GM23338 (cell line): ENCODE measurements around the gene TMEM88. TPM values are rescaled to one million over a fixed set of nuclear protein-coding genes. Genes with fewer than 3 reads are reported as not detected.
A peak's percentile ranks its signal among the peaks of the same experiment; 100 is the strongest.

Experiments
- ATAC-seq: fragments of 200-7000 bp; cut with Tn5 transposase; 3 replicates; pipeline ENCODE4 v1.9.1; 2020
- DNase-seq: peaks from one replicate; pipeline ENCODE4 v3.0.0-alpha.2; 2015; ENCODE audit warnings: low spot score
- H2AFZ ChIP-seq: fragments of 200-600 bp; sonication (generic); 2 replicates; pipeline ENCODE4 v1.8.0; 2016; ENCODE audit warnings: antibody characterized with exemption, mild to moderate bottlenecking, moderate library complexity
- H3F3A ChIP-seq: fragments of 200-600 bp; sonication (generic); replicated peaks from 2 replicates; pipeline ENCODE4 v1.8.0; 2017; ENCODE audit warnings: antibody characterized with exemption, mixed run types, low read depth
- H3K27ac ChIP-seq: fragments of 200-600 bp; sonication (generic); 2 replicates; pipeline ENCODE4 v1.6.1; 2016; ENCODE audit warnings: low read depth
- H3K27me3 ChIP-seq: fragments of 200-600 bp; sonication (generic); 2 replicates; pipeline ENCODE4 v1.8.0; 2016; ENCODE audit warnings: mild to moderate bottlenecking, mixed run types, moderate library complexity; ENCODE audit not compliant: insufficient read depth
- H3K36me3 ChIP-seq: fragments of 200-600 bp; sonication (generic); 2 replicates; pipeline ENCODE4 v1.8.0; 2016; ENCODE audit warnings: mild to moderate bottlenecking; ENCODE audit not compliant: insufficient read depth
- H3K4me1 ChIP-seq: fragments of 200-600 bp; sonication (generic); 2 replicates; pipeline ENCODE4 v1.8.0; 2016; ENCODE audit warnings: mild to moderate bottlenecking, moderate library complexity; ENCODE audit not compliant: insufficient read depth
- H3K4me2 ChIP-seq: fragments of 200-600 bp; sonication (generic); 2 replicates; pipeline ENCODE4 v1.7.1; 2017; ENCODE audit warnings: mixed run types
- H3K4me3 ChIP-seq: fragments of 200-600 bp; sonication (generic); 2 replicates; pipeline ENCODE4 v1.6.1; 2016; ENCODE audit warnings: mixed run types
- H3K79me2 ChIP-seq: fragments of 200-600 bp; sonication (generic); replicated peaks from 2 replicates; pipeline ENCODE4 v1.8.0; 2017; ENCODE audit warnings: mild to moderate bottlenecking; ENCODE audit not compliant: insufficient read depth
- H3K9me2 ChIP-seq: fragments of 200-600 bp; sonication (generic); 2 replicates; pipeline ENCODE4 v1.8.0; 2017; ENCODE audit not compliant: insufficient read depth
- H4K20me1 ChIP-seq: fragments of 200-600 bp; sonication (generic); replicated peaks from 2 replicates; pipeline ENCODE4 v1.8.0; 2017; ENCODE audit warnings: mild to moderate bottlenecking; ENCODE audit not compliant: insufficient read depth
- H3K27ac Mint-ChIP-seq: 2 replicates; pipeline ENCODE4 v1.8.0; 2020; ENCODE audit warnings: inconsistent platforms, mild to moderate bottlenecking, moderate library complexity, mixed read lengths
- H3K27me3 Mint-ChIP-seq: 3 replicates; pipeline ENCODE4 v1.8.0; 2022; ENCODE audit warnings: low read depth, mild to moderate bottlenecking, moderate library complexity, mixed read lengths, inconsistent platforms; ENCODE audit not compliant: insufficient read depth, poor library complexity
- H3K36me3 Mint-ChIP-seq: 3 replicates; pipeline ENCODE4 v1.8.0; 2021; ENCODE audit warnings: low read depth, mild to moderate bottlenecking, inconsistent platforms, moderate library complexity, mixed read lengths
- H3K4me1 Mint-ChIP-seq: 3 replicates; pipeline ENCODE4 v1.8.0; 2020; ENCODE audit warnings: mild to moderate bottlenecking, inconsistent platforms, mixed read lengths
- H3K4me3 Mint-ChIP-seq: 3 replicates; pipeline ENCODE4 v1.8.0; 2021; ENCODE audit warnings: moderate library complexity, mild to moderate bottlenecking, inconsistent platforms, mixed read lengths
- H3K9me3 Mint-ChIP-seq: 3 replicates; pipeline ENCODE4 v1.8.0; 2020; ENCODE audit warnings: moderate library complexity, mild to moderate bottlenecking, inconsistent platforms, mixed read lengths
- CREB1 ChIP-seq: fragments of 250-450 bp; sonication (Bioruptor Pico); IDR thresholded peaks from 2 replicates; pipeline ENCODE4 v1.5.0; 2020; ENCODE audit warnings: low read depth, mild to moderate bottlenecking, moderate library complexity
- EZH2 ChIP-seq: fragments of 200-600 bp; sonication (generic); IDR thresholded peaks from one replicate; pipeline ENCODE4 v1.8.0; 2017; ENCODE audit warnings: antibody characterized with exemption, mild to moderate bottlenecking, low read depth; ENCODE audit not compliant: unreplicated experiment
- EZH2phosphoT487 ChIP-seq: fragments of 200-600 bp; sonication (generic); IDR thresholded peaks from one replicate; pipeline ENCODE4 v1.8.1; 2018; ENCODE audit warnings: antibody characterized with exemption; ENCODE audit not compliant: unreplicated experiment
- JUNB ChIP-seq: IDR thresholded peaks from one replicate; pipeline ENCODE4 v1.6.1; 2016; ENCODE audit warnings: antibody characterized with exemption; ENCODE audit not compliant: unreplicated experiment
- NANOG ChIP-seq: IDR thresholded peaks from 2 replicates; pipeline ENCODE4 v1.6.1; 2016; ENCODE audit warnings: antibody characterized with exemption, borderline replicate concordance
- POLR2AphosphoS5 ChIP-seq: IDR thresholded peaks from 2 replicates; pipeline ENCODE4 v1.6.1; 2016; ENCODE audit warnings: antibody characterized with exemption, low read depth
- ZNF114 ChIP-seq: fragments of 250-450 bp; sonication (Bioruptor Pico); IDR thresholded peaks from 2 replicates; pipeline ENCODE4 v1.5.0; 2020; ENCODE audit warnings: mild to moderate bottlenecking, moderate library complexity
- polyA plus RNA-seq: library from polyadenylated mRNA; unstranded; fragments of >200 nt; fragmentation: Nextera tagmentation; extraction: Ambion mirVana; gene quantifications from 2 replicates; pipeline ENCODE4 v1.2.1, GENCODE V29; 2016
- total RNA-seq: library from RNA; depleted of rRNA; stranded (reverse); fragments of >200 nt; shearing (Covaris generic); gene quantifications from 2 replicates; pipeline ENCODE4 v1.2.3, GENCODE V29; 2014
- TF ChIP-seq, protein P1 (sequence below), 2 experiments: fragments of 200-600 bp in 1 of 2; sonication (generic) in 1 of 2; conservative IDR thresholded peaks; 2 replicates each; pipeline versions ENCODE4 v1.5.1 to v1.6.1; 2016 to 2017; ENCODE audit warnings: antibody characterized with exemption in 2 of 2, low read depth in 2 of 2, mild to moderate bottlenecking in 2 of 2, moderate library complexity in 1 of 2
- TF ChIP-seq, protein P2 (sequence below): fragments of 250-450 bp; sonication (Bioruptor Pico); IDR thresholded peaks from 2 replicates; pipeline ENCODE4 v1.5.0; 2020; ENCODE audit warnings: mild to moderate bottlenecking, moderate library complexity

The TMEM88 gene
- total and polyA plus RNA-seq, 2 experiments from 2014 or later, result 0.58 to 0.97 TPM

DNA sequence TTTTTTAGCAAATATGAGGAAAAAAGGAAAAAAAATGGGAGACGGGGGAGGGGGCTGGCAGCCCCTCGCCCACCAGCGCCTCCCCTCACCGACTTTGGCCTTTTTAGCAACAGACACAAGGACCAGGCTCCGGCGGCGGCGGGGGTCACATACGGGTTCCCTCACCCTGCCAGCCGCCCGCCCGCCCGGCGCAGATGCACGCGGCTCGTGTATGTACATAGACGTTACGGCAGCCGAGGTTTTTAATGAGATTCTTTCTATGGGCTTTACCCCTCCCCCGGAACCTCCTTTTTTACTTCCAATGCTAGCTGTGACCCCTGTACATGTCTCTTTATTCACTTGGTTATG, 1.2 kb upstream of the TMEM88 start:
- H3K4me1 Mint-ChIP-seq, result peaks cover 27% of the 10 kb centered on the region
- peak; percentile 63 for DNase-seq
- peak overlapping the region; percentile 71 for H3K4me3 Mint-ChIP-seq
- Histone ChIP-seq H3K36me3 (no peaks in the 10 kb centered on the region; the same call in 1 of the 2 replicates), H3K27me3 (peaks cover 79% of the 10 kb centered on the region), H3F3A (peaks cover 19% of the 10 kb centered on the region; the same call in 1 of the 2 replicates), H2AFZ (no peak overlapping the region), H4K20me1 (no peaks in the 10 kb centered on the region; the same call in 1 of the 2 replicates), H3K4me2 (peak overlapping the region; percentile 89), H3K79me2 (peaks cover 1% of the 10 kb centered on the region; the same call in 1 of the 2 replicates), H3K27ac (no peak overlapping the region), H3K9me2 (no peaks in the 10 kb centered on the region), H3K4me3 (peak overlapping the region; percentile 55), H3K4me1 (peaks cover 40% of the 10 kb centered on the region)
- peaks cover 27% of the 10 kb centered on the region for H3K27me3 Mint-ChIP-seq
- no peaks in the 10 kb centered on the region; the same call in 2 of the 3 replicates for H3K9me3 Mint-ChIP-seq
- H3K36me3 Mint-ChIP-seq, result no peaks in the 10 kb centered on the region; the same call in 2 of the 3 replicates
- peak; percentile 69 for TF ChIP-seq EZH2
- TF ChIP-seq POLR2AphosphoS5, result no peak
- no peak for ATAC-seq
- H3K27ac Mint-ChIP-seq, result no peak overlapping the region

DNA sequence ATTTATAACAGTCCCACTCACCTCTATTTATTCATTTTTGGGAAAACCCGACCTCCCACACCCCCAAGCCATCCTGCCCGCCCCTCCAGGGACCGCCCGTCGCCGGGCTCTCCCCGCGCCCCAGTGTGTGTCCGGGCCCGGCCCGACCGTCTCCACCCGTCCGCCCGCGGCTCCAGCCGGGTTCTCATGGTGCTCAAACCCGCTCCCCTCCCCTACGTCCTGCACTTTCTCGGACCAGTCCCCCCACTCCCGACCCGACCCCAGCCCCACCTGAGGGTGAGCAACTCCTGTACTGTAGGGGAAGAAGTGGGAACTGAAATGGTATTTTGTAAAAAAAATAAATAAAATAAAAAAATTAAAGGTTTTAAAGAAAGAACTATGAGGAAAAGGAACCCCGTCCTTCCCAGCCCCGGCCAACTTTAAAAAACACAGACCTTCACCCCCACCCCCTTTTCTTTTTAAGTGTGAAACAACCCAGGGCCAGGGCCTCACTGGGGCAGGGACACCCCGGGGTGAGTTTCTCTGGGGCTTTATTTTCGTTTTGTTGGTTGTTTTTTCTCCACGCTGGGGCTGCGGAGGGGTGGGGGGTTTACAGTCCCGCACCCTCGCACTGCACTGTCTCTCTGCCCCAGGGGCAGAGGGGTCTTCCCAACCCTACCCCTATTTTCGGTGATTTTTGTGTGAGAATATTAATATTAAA, 638 bp upstream of the TMEM88 start:
- peaks cover 32% of the 10 kb centered on the region for H3K4me1 Mint-ChIP-seq
- H3K9me3 Mint-ChIP-seq, result no peaks in the 10 kb centered on the region; the same call in 2 of the 3 replicates
- Histone ChIP-seq H3K27me3 (peaks cover 75% of the 10 kb centered on the region), H3K4me2 (peak overlapping the region; percentile 89), H3K4me1 (peaks cover 45% of the 10 kb centered on the region), H4K20me1 (no peaks in the 10 kb centered on the region; the same call in 1 of the 2 replicates), H3K4me3 (peak overlapping the region; percentile 55), H3K9me2 (no peaks in the 10 kb centered on the region), H3K36me3 (no peaks in the 10 kb centered on the region; the same call in 1 of the 2 replicates), H3K79me2 (peaks cover 7% of the 10 kb centered on the region), H3F3A (peaks cover 21% of the 10 kb centered on the region; the same call in 1 of the 2 replicates), H2AFZ (no peak overlapping the region), H3K27ac (no peak overlapping the region)
- peak overlapping the region; percentile 71 for H3K4me3 Mint-ChIP-seq
- TF ChIP-seq, protein P1, sequence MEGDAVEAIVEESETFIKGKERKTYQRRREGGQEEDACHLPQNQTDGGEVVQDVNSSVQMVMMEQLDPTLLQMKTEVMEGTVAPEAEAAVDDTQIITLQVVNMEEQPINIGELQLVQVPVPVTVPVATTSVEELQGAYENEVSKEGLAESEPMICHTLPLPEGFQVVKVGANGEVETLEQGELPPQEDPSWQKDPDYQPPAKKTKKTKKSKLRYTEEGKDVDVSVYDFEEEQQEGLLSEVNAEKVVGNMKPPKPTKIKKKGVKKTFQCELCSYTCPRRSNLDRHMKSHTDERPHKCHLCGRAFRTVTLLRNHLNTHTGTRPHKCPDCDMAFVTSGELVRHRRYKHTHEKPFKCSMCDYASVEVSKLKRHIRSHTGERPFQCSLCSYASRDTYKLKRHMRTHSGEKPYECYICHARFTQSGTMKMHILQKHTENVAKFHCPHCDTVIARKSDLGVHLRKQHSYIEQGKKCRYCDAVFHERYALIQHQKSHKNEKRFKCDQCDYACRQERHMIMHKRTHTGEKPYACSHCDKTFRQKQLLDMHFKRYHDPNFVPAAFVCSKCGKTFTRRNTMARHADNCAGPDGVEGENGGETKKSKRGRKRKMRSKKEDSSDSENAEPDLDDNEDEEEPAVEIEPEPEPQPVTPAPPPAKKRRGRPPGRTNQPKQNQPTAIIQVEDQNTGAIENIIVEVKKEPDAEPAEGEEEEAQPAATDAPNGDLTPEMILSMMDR (conservative IDR thresholded peaks at IDR 0.05; ENCODE audit: low read depth in 2 of 2), result no peak
- peak; percentile 28 for TF ChIP-seq EZH2
- no peak; the same call in 1 of the 2 replicates for TF ChIP-seq POLR2AphosphoS5
- TF ChIP-seq ZNF114, result no peak
- TF ChIP-seq NANOG, result no peak
- TF ChIP-seq CREB1, result no peak
- TF ChIP-seq, protein P2, sequence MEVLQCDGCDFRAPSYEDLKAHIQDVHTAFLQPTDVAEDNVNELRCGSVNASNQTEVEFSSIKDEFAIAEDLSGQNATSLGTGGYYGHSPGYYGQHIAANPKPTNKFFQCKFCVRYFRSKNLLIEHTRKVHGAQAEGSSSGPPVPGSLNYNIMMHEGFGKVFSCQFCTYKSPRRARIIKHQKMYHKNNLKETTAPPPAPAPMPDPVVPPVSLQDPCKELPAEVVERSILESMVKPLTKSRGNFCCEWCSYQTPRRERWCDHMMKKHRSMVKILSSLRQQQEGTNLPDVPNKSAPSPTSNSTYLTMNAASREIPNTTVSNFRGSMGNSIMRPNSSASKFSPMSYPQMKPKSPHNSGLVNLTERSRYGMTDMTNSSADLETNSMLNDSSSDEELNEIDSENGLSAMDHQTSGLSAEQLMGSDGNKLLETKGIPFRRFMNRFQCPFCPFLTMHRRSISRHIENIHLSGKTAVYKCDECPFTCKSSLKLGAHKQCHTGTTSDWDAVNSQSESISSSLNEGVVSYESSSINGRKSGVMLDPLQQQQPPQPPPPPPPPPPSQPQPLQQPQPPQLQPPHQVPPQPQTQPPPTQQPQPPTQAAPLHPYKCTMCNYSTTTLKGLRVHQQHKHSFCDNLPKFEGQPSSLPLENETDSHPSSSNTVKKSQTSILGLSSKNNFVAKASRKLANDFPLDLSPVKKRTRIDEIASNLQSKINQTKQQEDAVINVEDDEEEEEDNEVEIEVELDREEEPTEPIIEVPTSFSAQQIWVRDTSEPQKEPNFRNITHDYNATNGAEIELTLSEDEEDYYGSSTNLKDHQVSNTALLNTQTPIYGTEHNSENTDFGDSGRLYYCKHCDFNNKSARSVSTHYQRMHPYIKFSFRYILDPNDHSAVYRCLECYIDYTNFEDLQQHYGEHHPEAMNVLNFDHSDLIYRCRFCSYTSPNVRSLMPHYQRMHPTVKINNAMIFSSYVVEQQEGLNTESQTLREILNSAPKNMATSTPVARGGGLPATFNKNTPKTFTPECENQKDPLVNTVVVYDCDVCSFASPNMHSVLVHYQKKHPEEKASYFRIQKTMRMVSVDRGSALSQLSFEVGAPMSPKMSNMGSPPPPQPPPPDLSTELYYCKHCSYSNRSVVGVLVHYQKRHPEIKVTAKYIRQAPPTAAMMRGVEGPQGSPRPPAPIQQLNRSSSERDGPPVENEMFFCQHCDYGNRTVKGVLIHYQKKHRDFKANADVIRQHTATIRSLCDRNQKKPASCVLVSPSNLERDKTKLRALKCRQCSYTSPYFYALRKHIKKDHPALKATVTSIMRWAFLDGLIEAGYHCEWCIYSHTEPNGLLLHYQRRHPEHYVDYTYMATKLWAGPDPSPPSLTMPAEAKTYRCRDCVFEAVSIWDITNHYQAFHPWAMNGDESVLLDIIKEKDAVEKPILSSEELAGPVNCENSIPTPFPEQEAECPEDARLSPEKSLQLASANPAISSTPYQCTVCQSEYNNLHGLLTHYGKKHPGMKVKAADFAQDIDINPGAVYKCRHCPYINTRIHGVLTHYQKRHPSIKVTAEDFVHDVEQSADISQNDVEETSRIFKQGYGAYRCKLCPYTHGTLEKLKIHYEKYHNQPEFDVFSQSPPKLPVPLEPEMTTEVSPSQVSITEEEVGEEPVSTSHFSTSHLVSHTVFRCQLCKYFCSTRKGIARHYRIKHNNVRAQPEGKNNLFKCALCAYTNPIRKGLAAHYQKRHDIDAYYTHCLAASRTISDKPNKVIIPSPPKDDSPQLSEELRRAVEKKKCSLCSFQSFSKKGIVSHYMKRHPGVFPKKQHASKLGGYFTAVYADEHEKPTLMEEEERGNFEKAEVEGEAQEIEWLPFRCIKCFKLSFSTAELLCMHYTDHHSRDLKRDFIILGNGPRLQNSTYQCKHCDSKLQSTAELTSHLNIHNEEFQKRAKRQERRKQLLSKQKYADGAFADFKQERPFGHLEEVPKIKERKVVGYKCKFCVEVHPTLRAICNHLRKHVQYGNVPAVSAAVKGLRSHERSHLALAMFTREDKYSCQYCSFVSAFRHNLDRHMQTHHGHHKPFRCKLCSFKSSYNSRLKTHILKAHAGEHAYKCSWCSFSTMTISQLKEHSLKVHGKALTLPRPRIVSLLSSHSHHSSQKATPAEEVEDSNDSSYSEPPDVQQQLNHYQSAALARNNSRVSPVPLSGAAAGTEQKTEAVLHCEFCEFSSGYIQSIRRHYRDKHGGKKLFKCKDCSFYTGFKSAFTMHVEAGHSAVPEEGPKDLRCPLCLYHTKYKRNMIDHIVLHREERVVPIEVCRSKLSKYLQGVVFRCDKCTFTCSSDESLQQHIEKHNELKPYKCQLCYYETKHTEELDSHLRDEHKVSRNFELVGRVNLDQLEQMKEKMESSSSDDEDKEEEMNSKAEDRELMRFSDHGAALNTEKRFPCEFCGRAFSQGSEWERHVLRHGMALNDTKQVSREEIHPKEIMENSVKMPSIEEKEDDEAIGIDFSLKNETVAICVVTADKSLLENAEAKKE (CRISPR knock-in tag), result no peak
- no peak for TF ChIP-seq JUNB
- TF ChIP-seq EZH2phosphoT487, result no peak
- peaks cover 27% of the 10 kb centered on the region for H3K27me3 Mint-ChIP-seq
- DNase-seq (no peak), ATAC-seq (no peak)
- no peak overlapping the region for H3K27ac Mint-ChIP-seq
- no peaks in the 10 kb centered on the region; the same call in 2 of the 3 replicates for H3K36me3 Mint-ChIP-seq
